Panc1 (cell line): ENCODE results near the gene GNL2. TPM values are rescaled to one million over a fixed set of nuclear protein-coding genes. Genes with fewer than 3 reads are reported as not detected.

Experiments
- ATAC-seq: fragments of 200-7000 bp; cut with Tn5 transposase; 2 replicates; pipeline ENCODE4 v1.9.1; 2020; ENCODE audit warnings: mild to moderate bottlenecking, moderate library complexity
- BruUV-seq: library from RNA; stranded (reverse); fragments of 400-500 nt; replicated peaks from 2 replicates; lab custom pipeline; 2021; lab: Mats Ljungman, UMichigan
- CTCF ChIA-PET: fragments of 300-600 bp; sonication (Branson Sonifier 250); formaldehyde crosslinking; loops from one replicate; lab custom pipeline; 2022; ENCODE audit warnings: antibody characterized with exemption; lab: Charles Lee
- POLR2A ChIA-PET: fragments of 300-600 bp; sonication (Branson Sonifier 250); formaldehyde crosslinking; loops from one replicate; lab custom pipeline; 2022; ENCODE audit warnings: antibody characterized with exemption; lab: Charles Lee
- DNase-seq: peaks from one replicate; pipeline ENCODE4 v3.0.0-alpha.2; 2010; ENCODE audit warnings: low read depth, low spot score
- H3K27ac ChIP-seq: 2 replicates; pipeline ENCODE4 v1.5.1; 2011; ENCODE audit warnings: mild to moderate bottlenecking, low read length, inconsistent platforms
- H3K27me3 ChIP-seq: fragments of 200-500 bp; sonication (Bioruptor generic); 2 replicates; pipeline ENCODE4 v1.6.0; 2014; ENCODE audit warnings: low read length, inconsistent platforms; ENCODE audit not compliant: control insufficient read depth, insufficient read depth
- H3K36me3 ChIP-seq: fragments of 200-500 bp; sonication (Bioruptor generic); 2 replicates; pipeline ENCODE4 v1.5.1; 2014; ENCODE audit warnings: inconsistent platforms, mild to moderate bottlenecking, low read length, moderate library complexity; ENCODE audit not compliant: control insufficient read depth, insufficient read depth
- H3K4me1 ChIP-seq: 2 replicates; pipeline ENCODE4 v1.5.1; 2011; ENCODE audit warnings: inconsistent platforms, mild to moderate bottlenecking, low read length, moderate library complexity; ENCODE audit not compliant: control insufficient read depth, insufficient read depth
- H3K4me3 ChIP-seq, 2 experiments: 2 replicates each; pipeline ENCODE4 v1.5.1; 2011 to 2012; ENCODE audit warnings: low read depth in 2 of 2, low read length in 2 of 2, mild to moderate bottlenecking in 2 of 2, inconsistent platforms in 1 of 2, moderate library complexity in 1 of 2
- H3K9me3 ChIP-seq: fragments of 200-500 bp; sonication (Bioruptor generic); 2 replicates; pipeline ENCODE4 v1.5.1; 2014; ENCODE audit warnings: low read depth, mild to moderate bottlenecking, inconsistent platforms, low read length, moderate library complexity; ENCODE audit not compliant: control insufficient read depth, insufficient read depth
- CTCF ChIP-seq: fragments of 450-650 bp; IDR thresholded peaks from 2 replicates; pipeline ENCODE4 v1.5.1; 2017; ENCODE audit warnings: mild to moderate bottlenecking
- POLR2AphosphoS5 ChIP-seq: IDR thresholded peaks from 2 replicates; pipeline ENCODE4 v1.6.1; 2012; ENCODE audit warnings: mild to moderate bottlenecking, low read depth, low read length, moderate library complexity
- REST ChIP-seq, 2 experiments: IDR thresholded peaks; 2 replicates each; pipeline ENCODE4 v1.6.1; 2011 to 2012; ENCODE audit warnings: low read depth in 2 of 2, control low read depth in 1 of 2, low read length in 1 of 2, mild to moderate bottlenecking in 1 of 2, moderate library complexity in 1 of 2; ENCODE audit not compliant: insufficient read depth in 1 of 2
- SIN3A ChIP-seq: IDR thresholded peaks from 2 replicates; pipeline ENCODE4 v1.6.1; 2012; ENCODE audit warnings: low read depth, mild to moderate bottlenecking, low read length, moderate library complexity, borderline replicate concordance; ENCODE audit not compliant: insufficient read depth
- TCF7L2 ChIP-seq: IDR thresholded peaks from 2 replicates; pipeline ENCODE4 v1.6.1; 2011; ENCODE audit warnings: mild to moderate bottlenecking, low read depth, low read length, inconsistent platforms
- in situ Hi-C: cut with HindIII; loops from 2 replicates; pipeline ENCODE4 v1.10.0; 2016; ENCODE audit warnings: low sequenced_read_pairs, low pct_unique_long_range_greater_than_20kb
- intact Hi-C: fragments of 100-400 bp; cut with micrococcal nuclease; formaldehyde crosslinking; loops from one replicate; pipeline ENCODE4 v1.10.0; 2022; ENCODE audit not compliant: unreplicated experiment
- total RNA-seq: library from RNA; stranded (reverse); gene quantifications from one replicate; pipeline ENCODE4 v1.2.1, GENCODE V29; 2021; ENCODE audit not compliant: unreplicated experiment

The GNL2 gene
- total RNA-seq, 1 experiment from 2014 or later: 73.4 TPM

GRCh38 chr1:37614105-37614504 is 18.4 kb upstream of the GNL2 start:
- no peaks in the 10 kb centered on the region for H3K9me3 ChIP-seq
- no peak for TF ChIP-seq SIN3A
- no peak for TF ChIP-seq TCF7L2
- no peak for TF ChIP-seq CTCF
- TF ChIP-seq POLR2AphosphoS5: no peak
- TF ChIP-seq REST (IDR thresholded peaks at IDR 0.05; ENCODE audit: insufficient read depth in 1 of 2, low read depth in 2 of 2, low read length in 1 of 2): no peak
- no peaks in the 10 kb centered on the region for H3K4me1 ChIP-seq
- BruUV-seq: no TSS peak
- no peak overlapping the region for H3K4me3 ChIP-seq
- intact Hi-C loops: no loop called here
- DNase-seq (no peak), ATAC-seq (no peak)
- ChIA-PET CTCF (no interaction called here), POLR2A (no interaction called here)
- in situ Hi-C loops: no loop called here
- H3K36me3 ChIP-seq: no peaks in the 10 kb centered on the region
- peaks cover 12% of the 10 kb centered on the region; the same call in 1 of the 2 replicates for H3K27me3 ChIP-seq
- H3K27ac ChIP-seq: no peak overlapping the region

- Histone ChIP-seq H3K9me3 (no peaks in the 10 kb centered on the region), H3K27ac (no peak overlapping the region), H3K27me3 (peaks cover 12% of the 10 kb centered on the region; the same call in 1 of the 2 replicates), H3K4me1 (no peaks in the 10 kb centered on the region), H3K4me3 (no peak overlapping the region), H3K36me3 (no peaks in the 10 kb centered on the region)
- intact Hi-C loops (no loop called here), in situ Hi-C loops (no loop called here)
- ChIA-PET POLR2A (interaction anchor here (0.5 to 0.6 kb wide), 2 partner anchors 25 to 82 kb away, joined by 4 to 9 read pairs; no protein-coding TSS in a partner anchor), CTCF (interaction anchor here (0.6 kb wide), 1 partner anchor 35 kb away, joined by 3 read pairs; no protein-coding TSS in a partner anchor)
- BruUV-seq: no TSS peak
- DNase-seq: no peak
- TF ChIP-seq TCF7L2 (no peak), REST (IDR thresholded peaks at IDR 0.05; ENCODE audit: insufficient read depth in 1 of 2, low read depth in 2 of 2, low read length in 1 of 2) (no peak), SIN3A (no peak), POLR2AphosphoS5 (no peak), CTCF (no peak)
- peak; percentile 58; the same call in 1 of the 2 replicates for ATAC-seq
Measured at GRCh38 chr1:37612186-37612585, 16.4 kb upstream of the GNL2 start.
